ENCODE results near the gene CYTH1. TPM values are rescaled to one million over a fixed set of nuclear protein-coding genes. Genes with fewer than 3 reads are reported as not detected.

The CYTH1 gene
- total RNA-seq, 1 donor from 2014 or later = 103 TPM

DNA sequence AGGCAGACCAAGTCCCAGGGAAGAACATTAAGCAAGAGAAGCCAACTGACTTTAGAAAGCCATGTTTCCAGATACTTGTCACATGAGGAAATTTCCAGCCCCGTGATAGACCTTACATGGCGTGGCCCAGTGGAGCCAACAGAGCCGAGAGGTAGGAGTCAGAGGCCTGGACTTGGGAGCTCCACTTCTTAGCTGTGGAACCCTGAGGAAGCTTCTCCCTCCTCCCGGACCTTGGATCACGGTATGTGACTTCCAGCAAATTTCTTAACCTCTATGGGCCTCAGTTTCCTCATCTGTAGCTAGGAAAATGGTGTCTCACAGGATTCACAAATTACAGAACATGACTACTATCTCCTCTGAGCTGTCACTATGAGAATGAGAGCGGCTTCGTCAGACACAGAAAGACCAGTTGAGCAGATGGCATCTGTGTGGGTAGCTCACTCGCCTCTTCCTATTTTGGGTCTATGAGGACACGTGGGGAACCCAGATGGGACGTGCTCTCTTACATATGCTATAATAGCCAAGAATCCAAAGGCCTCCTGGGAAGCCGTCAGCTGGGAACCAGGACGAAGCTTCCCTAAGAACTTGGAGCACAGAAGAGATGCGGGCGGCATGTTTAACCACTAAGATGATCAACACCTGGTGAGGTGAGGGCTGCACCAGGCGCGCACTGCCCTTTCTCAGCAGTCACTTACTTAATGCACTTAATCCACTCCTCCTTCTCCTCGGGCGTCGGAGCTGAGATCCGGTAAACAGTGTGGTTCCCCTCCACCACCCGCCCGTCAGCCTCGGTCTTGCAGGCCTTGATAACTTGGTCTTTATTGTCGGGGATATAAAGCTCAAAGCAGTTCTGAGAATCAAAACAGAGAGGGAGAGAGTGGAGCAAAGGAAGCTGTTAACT, 102.3 kb downstream of the CYTH1 start:
- H3K36me3 ChIP-seq = peaks cover 82% of the 10 kb centered on the region
- DNase-seq (peak; percentile 51), ATAC-seq (no peak)
- no peaks in the 10 kb centered on the region for H3K4me1 ChIP-seq
- TF ChIP-seq, protein P1, sequence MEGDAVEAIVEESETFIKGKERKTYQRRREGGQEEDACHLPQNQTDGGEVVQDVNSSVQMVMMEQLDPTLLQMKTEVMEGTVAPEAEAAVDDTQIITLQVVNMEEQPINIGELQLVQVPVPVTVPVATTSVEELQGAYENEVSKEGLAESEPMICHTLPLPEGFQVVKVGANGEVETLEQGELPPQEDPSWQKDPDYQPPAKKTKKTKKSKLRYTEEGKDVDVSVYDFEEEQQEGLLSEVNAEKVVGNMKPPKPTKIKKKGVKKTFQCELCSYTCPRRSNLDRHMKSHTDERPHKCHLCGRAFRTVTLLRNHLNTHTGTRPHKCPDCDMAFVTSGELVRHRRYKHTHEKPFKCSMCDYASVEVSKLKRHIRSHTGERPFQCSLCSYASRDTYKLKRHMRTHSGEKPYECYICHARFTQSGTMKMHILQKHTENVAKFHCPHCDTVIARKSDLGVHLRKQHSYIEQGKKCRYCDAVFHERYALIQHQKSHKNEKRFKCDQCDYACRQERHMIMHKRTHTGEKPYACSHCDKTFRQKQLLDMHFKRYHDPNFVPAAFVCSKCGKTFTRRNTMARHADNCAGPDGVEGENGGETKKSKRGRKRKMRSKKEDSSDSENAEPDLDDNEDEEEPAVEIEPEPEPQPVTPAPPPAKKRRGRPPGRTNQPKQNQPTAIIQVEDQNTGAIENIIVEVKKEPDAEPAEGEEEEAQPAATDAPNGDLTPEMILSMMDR (IDR thresholded peaks at IDR 0.05) = no peak
- H3K4me3 ChIP-seq = no peak overlapping the region
- intact Hi-C loops (cut with DNase I) = no loop called here
- H3K9me3 ChIP-seq = no peaks in the 10 kb centered on the region
- H3K27me3 ChIP-seq = no peaks in the 10 kb centered on the region
- no peak overlapping the region for H3K27ac ChIP-seq

DNA sequence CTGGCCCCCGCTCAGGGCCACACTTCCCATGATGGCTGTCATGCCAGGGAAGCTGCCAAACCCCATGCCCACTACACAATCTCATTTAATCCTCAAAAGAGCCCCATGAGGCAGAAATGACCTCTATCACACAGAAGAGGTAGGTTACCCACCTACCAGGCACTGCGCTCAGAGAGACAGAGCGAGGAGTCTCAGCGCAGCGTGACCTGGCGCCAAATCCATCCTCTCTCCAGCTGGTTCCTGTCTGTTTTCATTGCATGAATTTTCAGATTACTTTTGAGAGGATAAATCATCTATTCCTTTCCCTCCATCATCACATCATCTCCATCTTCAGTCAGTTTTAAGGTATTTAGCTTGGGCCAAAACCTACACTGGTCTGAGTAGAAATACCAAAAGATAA, 103.4 kb downstream of the CYTH1 start:
- no peaks in the 10 kb centered on the region for H3K4me1 ChIP-seq

DNA sequence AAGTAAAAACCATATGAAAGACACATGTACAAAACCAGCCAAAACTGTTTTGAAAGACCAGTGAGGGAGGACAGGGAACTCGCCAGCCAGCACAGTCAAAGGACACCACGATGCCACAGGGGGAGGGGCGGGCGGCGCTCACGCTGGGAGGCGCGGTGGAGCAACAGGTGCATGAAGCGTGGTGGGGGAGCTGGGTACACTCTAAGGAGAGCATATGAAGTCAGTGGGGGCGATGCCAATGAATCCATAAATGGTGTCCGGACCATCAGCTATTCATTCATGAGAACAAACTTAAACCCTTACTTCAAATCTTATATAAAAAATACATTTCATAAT, 103.9 kb downstream of the CYTH1 start:
- Histone ChIP-seq H3K27ac (no peak overlapping the region), H3K36me3 (peaks cover 82% of the 10 kb centered on the region), H3K4me3 (no peak overlapping the region), H3K4me1 (no peaks in the 10 kb centered on the region), H3K9me3 (no peaks in the 10 kb centered on the region), H3K27me3 (no peaks in the 10 kb centered on the region)
- DNase-seq (peak; percentile 57), ATAC-seq (no peak)
- TF ChIP-seq, protein P1 (IDR thresholded peaks at IDR 0.05) = no peak
- intact Hi-C loops (cut with DNase I) = no loop called here

More for the DNA sequence above, 103.4 kb downstream of the CYTH1 start:
- Histone ChIP-seq H3K27me3 (no peaks in the 10 kb centered on the region), H3K9me3 (no peaks in the 10 kb centered on the region), H3K36me3 (peaks cover 82% of the 10 kb centered on the region), H3K4me3 (no peak overlapping the region), H3K27ac (no peak overlapping the region)
- TF ChIP-seq, protein P1 (IDR thresholded peaks at IDR 0.05) = no peak
- ATAC-seq (no peak), DNase-seq (peak; percentile 32)
- intact Hi-C loops (cut with DNase I) = no loop called here

DNA sequence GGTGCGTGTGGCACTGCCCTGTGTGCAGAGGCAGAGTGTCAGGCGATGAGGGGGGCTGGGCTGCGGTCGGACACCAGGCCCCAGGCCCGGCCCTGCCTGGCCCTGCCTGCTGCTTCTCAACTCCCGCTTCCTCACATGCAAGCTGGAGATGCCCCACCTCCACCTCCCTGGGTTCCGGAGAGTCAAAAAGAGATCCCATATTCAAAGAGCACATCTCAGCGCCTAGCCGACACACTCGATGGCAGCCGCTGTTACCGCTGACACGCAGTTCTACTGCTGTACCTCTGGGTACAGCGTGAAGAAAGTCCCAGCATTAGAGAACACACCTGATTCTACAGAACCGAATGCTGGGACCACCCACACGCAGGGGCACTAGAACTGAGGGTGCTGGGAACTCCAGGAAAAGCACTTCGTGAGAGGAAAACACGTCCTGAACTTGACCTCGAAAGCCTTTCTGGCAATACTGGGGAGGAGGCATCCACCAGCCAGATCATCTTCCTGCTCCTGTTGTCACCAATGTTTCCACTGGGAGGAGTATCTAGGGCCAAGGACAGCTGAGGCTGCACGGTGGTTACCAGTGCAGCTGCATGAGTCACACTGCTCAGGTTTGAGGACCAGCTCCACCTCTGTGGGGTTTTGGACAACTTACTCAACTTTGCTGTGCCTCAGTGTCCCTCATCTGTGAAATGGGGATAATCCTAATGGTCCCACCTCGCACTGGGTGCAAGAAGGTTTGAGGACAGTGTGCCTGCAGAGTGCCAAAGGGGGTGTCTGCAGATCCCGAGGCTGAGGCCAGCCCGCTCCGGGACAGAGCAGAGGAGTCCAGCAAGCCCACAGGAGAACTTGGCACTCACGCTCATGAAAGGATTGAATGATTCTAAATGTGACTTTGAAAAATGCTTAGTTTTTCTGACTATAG, 104.5 kb downstream of the CYTH1 start:
- intact Hi-C loops (cut with DNase I) = no loop called here
- no peak for ATAC-seq
- H3K4me1 ChIP-seq = no peaks in the 10 kb centered on the region
- H3K27ac ChIP-seq = no peak overlapping the region
- no peaks in the 10 kb centered on the region for H3K9me3 ChIP-seq
- H3K4me3 ChIP-seq = no peak overlapping the region
- H3K27me3 ChIP-seq = no peaks in the 10 kb centered on the region
- DNase-seq = peak; percentile 46
- TF ChIP-seq, protein P1 (IDR thresholded peaks at IDR 0.05) = no peak
- H3K36me3 ChIP-seq = peaks cover 78% of the 10 kb centered on the region

DNA sequence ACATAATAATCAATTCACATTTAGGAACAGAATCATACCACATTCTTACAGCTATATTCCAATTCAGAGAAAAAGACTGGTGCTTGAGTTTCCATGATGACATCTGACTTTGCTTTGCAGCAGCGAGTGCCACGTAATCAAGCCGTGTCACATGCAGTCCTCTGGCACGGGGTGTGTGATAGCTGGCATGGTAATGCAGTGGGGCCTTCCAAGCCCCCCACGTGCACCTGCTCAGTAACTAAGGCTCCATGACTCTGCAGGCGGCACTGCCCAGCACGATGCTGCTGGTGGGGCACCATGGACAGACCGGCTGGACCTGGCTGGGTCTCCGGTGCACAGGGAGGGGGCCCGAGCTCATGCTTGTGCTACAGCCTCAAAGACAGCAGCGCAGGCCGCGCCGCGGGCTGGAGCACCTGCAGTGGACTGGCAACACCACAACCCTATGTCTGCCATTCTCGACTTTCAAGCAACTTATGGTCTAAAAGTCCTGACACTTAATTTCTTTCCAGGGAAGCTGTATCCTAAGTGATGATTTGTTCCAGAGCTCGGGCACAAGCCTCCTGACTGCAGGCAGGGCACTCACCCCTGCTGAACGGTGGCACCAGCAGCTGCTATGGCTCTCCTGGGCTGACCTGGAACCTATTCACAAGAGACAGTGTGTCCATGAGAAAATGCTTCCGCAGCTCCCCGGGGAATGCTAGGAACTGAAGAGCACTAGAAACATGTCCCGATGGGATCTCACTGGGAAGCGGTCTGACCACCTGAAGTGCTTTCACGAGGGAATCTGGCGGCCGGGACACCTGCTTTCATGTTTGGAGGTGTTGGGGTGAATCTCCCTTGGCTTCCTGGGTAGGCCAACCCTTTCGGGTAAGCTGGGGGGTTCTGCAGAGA, 105.4 kb downstream of the CYTH1 start:
- TF ChIP-seq, protein P1 (IDR thresholded peaks at IDR 0.05) = no peak
- ATAC-seq (no peak), DNase-seq (peak; percentile 61)
- Histone ChIP-seq H3K4me1 (no peaks in the 10 kb centered on the region), H3K36me3 (peaks cover 78% of the 10 kb centered on the region), H3K4me3 (no peak overlapping the region), H3K27me3 (no peaks in the 10 kb centered on the region), H3K27ac (no peak overlapping the region), H3K9me3 (no peaks in the 10 kb centered on the region)
- intact Hi-C loops (cut with DNase I) = no loop called here
